ENCODE results near the gene DNHD1.
A peak's percentile ranks its signal among the peaks of the same experiment; 100 is the strongest.

Gene DNHD1

DNA sequence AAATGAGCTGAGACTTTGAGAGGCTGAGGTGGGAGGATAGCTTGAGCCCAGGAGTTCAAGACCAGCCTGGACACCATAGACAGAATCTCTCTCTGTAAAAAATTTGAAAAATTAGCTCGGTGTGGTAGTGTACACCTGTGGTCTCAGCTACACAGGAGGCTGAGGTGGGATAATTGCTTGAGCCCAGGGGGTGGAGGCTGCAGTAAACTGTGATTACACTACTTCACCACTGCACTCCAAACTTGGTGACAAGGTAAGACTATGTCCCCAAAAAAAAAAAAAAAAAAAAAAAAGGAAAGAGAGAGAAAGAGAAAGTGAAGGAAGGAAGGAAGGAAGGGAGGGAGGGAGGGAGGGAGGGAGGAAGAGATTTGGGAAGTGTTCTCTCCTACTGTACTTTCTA lies 81.1 kb downstream of the DNHD1 start:
- H3K9ac ChIP-seq (ENCODE audit: low read length) = no peak overlapping the region
- H3K36me3 ChIP-seq (ENCODE audit: control insufficient read depth, insufficient read depth, low read length) = no peaks in the 10 kb centered on the region
- no peaks in the 10 kb centered on the region for H3K9me3 ChIP-seq (ENCODE audit: control insufficient read depth, insufficient read depth, low read depth, low read length)
- no peak overlapping the region for H3K27ac ChIP-seq (ENCODE audit: low read depth, low read length)
- H3K4me3 ChIP-seq (ENCODE audit: low read depth, low read length) = no peak overlapping the region
- no peaks in the 10 kb centered on the region for H3K27me3 ChIP-seq (ENCODE audit: control insufficient read depth, insufficient read depth, low read length)
- H3K4me1 ChIP-seq (ENCODE audit: control insufficient read depth, insufficient read depth, low read length) = no peaks in the 10 kb centered on the region

DNA sequence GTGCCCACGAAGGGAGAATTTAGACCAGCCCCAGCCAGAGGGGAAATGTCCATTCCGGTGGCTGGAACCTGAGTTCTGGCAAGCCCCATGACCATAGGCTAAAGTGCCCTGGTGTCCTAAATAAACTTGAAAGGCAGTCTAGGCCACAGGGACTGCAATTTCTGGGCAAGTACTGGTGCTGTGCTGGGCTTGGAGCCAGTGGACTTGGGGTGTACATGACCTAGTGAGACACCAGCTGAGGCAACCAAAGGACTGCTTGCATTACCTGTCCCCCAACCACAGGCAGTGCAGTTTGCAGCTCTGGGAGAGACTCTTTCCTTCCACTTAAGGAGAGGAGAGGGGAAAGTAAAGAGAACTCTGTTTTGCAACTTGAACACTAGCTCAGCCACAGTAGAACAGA lies 82.6 kb downstream of the DNHD1 start:
- H3K9ac ChIP-seq (ENCODE audit: low read length) = no peak overlapping the region
- H3K4me3 ChIP-seq (ENCODE audit: low read depth, low read length) = no peak overlapping the region
- H3K9me3 ChIP-seq (ENCODE audit: control insufficient read depth, insufficient read depth, low read depth, low read length) = peaks cover 9% of the 10 kb centered on the region; the same call in 1 of the 2 replicates
- H3K27me3 ChIP-seq (ENCODE audit: control insufficient read depth, insufficient read depth, low read length) = no peaks in the 10 kb centered on the region
- H3K36me3 ChIP-seq (ENCODE audit: control insufficient read depth, insufficient read depth, low read length) = no peaks in the 10 kb centered on the region
- no peak overlapping the region for H3K27ac ChIP-seq (ENCODE audit: low read depth, low read length)
- H3K4me1 ChIP-seq (ENCODE audit: control insufficient read depth, insufficient read depth, low read length) = no peaks in the 10 kb centered on the region

GRCh38 chr11:6583584-6583983 lies 86.5 kb downstream of the DNHD1 start:
- H3K27me3 ChIP-seq (ENCODE audit: control insufficient read depth, insufficient read depth, low read length) = no peaks in the 10 kb centered on the region

DNA sequence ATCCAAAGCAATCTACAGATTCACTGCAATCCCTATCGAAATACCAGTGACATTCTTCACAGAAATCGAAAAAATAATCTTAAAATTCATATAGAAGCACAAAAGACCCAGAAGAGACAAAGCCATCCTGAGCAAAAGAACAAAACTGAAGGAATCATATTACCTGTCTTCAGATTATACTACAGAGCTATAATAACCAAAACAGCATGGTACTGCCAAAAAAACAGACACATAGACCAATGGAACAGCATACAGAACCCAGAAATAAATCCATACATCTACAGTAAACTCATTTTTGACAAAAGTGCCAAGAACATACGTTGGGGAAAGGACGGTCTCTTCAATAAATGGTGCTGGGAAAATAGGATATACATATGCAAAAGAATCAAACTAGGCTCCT lies 87.4 kb downstream of the DNHD1 start:
- Histone ChIP-seq H3K36me3 (ENCODE audit: control insufficient read depth, insufficient read depth, low read length) (no peaks in the 10 kb centered on the region), H3K27me3 (ENCODE audit: control insufficient read depth, insufficient read depth, low read length) (no peaks in the 10 kb centered on the region), H3K9ac (ENCODE audit: low read length) (no peak overlapping the region), H3K27ac (ENCODE audit: low read depth, low read length) (no peak overlapping the region), H3K9me3 (ENCODE audit: control insufficient read depth, insufficient read depth, low read depth, low read length) (peaks cover 13% of the 10 kb centered on the region), H3K4me1 (ENCODE audit: control insufficient read depth, insufficient read depth, low read length) (peaks cover 4% of the 10 kb centered on the region), H3K4me3 (ENCODE audit: low read depth, low read length) (no peak overlapping the region)

More at GRCh38 chr11:6583584-6583983, 86.5 kb downstream of the DNHD1 start:
- Histone ChIP-seq H3K36me3 (ENCODE audit: control insufficient read depth, insufficient read depth, low read length) (no peaks in the 10 kb centered on the region), H3K4me3 (ENCODE audit: low read depth, low read length) (no peak overlapping the region), H3K4me1 (ENCODE audit: control insufficient read depth, insufficient read depth, low read length) (peaks cover 4% of the 10 kb centered on the region), H3K9me3 (ENCODE audit: control insufficient read depth, insufficient read depth, low read depth, low read length) (peaks cover 13% of the 10 kb centered on the region), H3K9ac (ENCODE audit: low read length) (no peak overlapping the region), H3K27ac (ENCODE audit: low read depth, low read length) (no peak overlapping the region)

DNA sequence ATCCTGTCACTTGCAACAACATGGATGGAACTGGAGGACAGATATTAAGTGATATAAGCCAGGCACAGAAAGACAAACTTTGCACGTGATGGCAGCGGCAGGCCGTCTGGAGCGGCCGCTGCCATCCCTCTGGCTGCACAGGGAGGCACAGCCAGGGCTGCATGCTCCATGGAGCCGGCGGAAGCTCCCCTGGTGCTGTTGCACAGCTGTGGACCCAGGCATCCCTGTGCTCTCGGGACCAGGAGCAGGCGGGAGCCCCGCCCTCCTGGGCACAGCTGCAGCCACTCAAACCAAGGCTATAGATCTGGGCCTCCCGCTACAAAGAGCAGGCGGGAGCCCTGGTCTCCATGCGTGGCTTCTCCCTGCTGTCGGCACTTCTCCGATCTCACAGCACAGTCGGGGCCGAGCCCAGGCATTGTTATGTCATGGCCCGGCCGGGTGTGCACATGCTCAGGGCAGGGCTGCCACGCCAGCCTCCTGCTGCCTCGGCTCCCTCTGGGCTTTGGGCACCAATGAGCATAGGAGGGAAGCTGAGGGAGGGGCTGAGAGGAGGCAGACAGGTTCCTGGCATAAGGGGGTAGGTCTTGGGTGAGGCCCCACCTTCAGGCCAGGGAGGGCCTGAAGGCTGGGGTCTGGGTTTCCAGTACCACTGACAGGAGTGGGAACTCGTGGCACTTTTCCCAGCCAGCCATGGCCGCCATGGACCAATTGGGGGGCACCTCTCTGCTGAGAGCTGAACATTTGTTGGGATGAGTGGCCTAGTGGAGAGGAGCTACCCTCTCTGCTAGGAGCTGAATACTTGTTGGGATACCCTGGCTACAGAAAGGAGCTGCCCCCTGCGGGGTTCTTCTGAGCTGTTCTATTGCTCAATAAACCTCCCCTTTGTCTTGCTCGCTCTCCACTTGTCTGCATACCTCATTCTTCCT lies 89.6 kb downstream of the DNHD1 start:
- Histone ChIP-seq H3K4me1 (ENCODE audit: control insufficient read depth, insufficient read depth, low read length) (peaks cover 4% of the 10 kb centered on the region), H3K9me3 (ENCODE audit: control insufficient read depth, insufficient read depth, low read depth, low read length) (peaks cover 13% of the 10 kb centered on the region), H3K4me3 (ENCODE audit: low read depth, low read length) (peak overlapping the region; percentile 30), H3K27me3 (ENCODE audit: control insufficient read depth, insufficient read depth, low read length) (no peaks in the 10 kb centered on the region), H3K9ac (ENCODE audit: low read length) (no peak overlapping the region), H3K27ac (ENCODE audit: low read depth, low read length) (no peak overlapping the region), H3K36me3 (ENCODE audit: control insufficient read depth, insufficient read depth, low read length) (no peaks in the 10 kb centered on the region)

DNA sequence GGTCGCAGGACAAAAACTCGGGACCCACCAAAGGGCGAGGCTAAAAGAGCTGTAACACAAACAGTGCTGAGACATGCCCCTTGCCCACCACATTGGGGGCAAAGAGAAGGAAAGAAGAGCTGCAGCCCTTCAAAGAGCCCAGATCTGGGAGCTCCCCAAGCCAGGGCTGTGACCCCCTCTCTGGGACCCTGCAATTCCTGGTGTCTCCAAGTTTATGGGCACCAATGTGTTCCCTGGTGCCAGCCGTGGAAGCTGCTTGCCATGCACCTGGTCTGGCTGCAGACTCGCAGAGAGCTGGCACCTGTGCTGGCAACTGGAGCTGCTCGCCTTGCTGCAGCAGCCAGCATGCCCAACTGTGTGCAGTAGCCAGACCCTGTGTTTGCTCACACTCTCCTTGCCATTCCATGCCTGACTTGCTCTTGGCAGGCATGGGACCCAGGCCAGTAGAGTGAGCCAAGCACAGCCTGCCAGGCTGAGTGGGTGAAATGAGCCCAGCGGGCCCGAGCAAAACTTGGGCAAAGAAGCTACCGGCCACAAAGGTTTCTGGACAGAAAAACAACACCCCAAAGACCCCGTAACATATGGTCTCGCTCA lies 90.4 kb downstream of the DNHD1 start:
- H3K27ac ChIP-seq (ENCODE audit: low read depth, low read length) = no peak overlapping the region
- peaks cover 13% of the 10 kb centered on the region for H3K9me3 ChIP-seq (ENCODE audit: control insufficient read depth, insufficient read depth, low read depth, low read length)
- H3K4me1 ChIP-seq (ENCODE audit: control insufficient read depth, insufficient read depth, low read length) = peaks cover 4% of the 10 kb centered on the region

DNA sequence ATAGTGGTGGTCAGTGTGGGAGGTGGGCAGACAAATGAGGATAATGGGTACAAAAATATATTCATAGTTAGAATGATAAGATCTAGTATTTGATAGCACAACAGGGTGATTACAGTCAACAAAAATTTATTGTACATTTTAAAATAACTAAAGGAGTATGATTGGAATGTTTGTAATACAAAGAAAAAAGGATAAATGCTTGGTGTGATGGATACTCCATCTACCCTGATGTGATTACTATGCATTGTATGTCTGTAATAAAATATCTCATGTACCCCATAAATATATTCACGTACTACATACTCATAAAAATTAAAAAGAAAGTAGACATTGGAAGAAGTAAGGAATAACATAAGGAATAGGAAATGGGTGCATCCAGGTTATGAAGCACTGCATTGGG lies 90.9 kb downstream of the DNHD1 start:
- no peaks in the 10 kb centered on the region for H3K36me3 ChIP-seq (ENCODE audit: control insufficient read depth, insufficient read depth, low read length)

More for the DNA sequence above, 90.4 kb downstream of the DNHD1 start:
- Histone ChIP-seq H3K9ac (ENCODE audit: low read length) (no peak overlapping the region), H3K36me3 (ENCODE audit: control insufficient read depth, insufficient read depth, low read length) (no peaks in the 10 kb centered on the region), H3K27me3 (ENCODE audit: control insufficient read depth, insufficient read depth, low read length) (no peaks in the 10 kb centered on the region), H3K4me3 (ENCODE audit: low read depth, low read length) (no peak overlapping the region)

GRCh38 chr11:6594142-6594768 lies 97.2 kb downstream of the DNHD1 start:
- Histone ChIP-seq H3K4me3 (ENCODE audit: low read depth, low read length) (no peak overlapping the region), H3K9ac (ENCODE audit: low read length) (no peak overlapping the region), H3K36me3 (ENCODE audit: control insufficient read depth, insufficient read depth, low read length) (peaks cover 20% of the 10 kb centered on the region), H3K27ac (ENCODE audit: low read depth, low read length) (no peak overlapping the region), H3K9me3 (ENCODE audit: control insufficient read depth, insufficient read depth, low read depth, low read length) (no peaks in the 10 kb centered on the region), H3K4me1 (ENCODE audit: control insufficient read depth, insufficient read depth, low read length) (no peaks in the 10 kb centered on the region), H3K27me3 (ENCODE audit: control insufficient read depth, insufficient read depth, low read length) (no peaks in the 10 kb centered on the region)

More for the DNA sequence above, 90.9 kb downstream of the DNHD1 start:
- Histone ChIP-seq H3K27me3 (ENCODE audit: control insufficient read depth, insufficient read depth, low read length) (no peaks in the 10 kb centered on the region), H3K9ac (ENCODE audit: low read length) (no peak overlapping the region), H3K4me3 (ENCODE audit: low read depth, low read length) (no peak overlapping the region), H3K9me3 (ENCODE audit: control insufficient read depth, insufficient read depth, low read depth, low read length) (peaks cover 13% of the 10 kb centered on the region), H3K4me1 (ENCODE audit: control insufficient read depth, insufficient read depth, low read length) (peaks cover 4% of the 10 kb centered on the region), H3K27ac (ENCODE audit: low read depth, low read length) (no peak overlapping the region)

GRCh38 chr11:6596239-6596877 lies 99.3 kb downstream of the DNHD1 start:
- Histone ChIP-seq H3K36me3 (ENCODE audit: control insufficient read depth, insufficient read depth, low read length) (peaks cover 41% of the 10 kb centered on the region), H3K27me3 (ENCODE audit: control insufficient read depth, insufficient read depth, low read length) (no peaks in the 10 kb centered on the region), H3K9ac (ENCODE audit: low read length) (no peak overlapping the region), H3K9me3 (ENCODE audit: control insufficient read depth, insufficient read depth, low read depth, low read length) (no peaks in the 10 kb centered on the region), H3K4me3 (ENCODE audit: low read depth, low read length) (no peak overlapping the region), H3K27ac (ENCODE audit: low read depth, low read length) (no peak overlapping the region), H3K4me1 (ENCODE audit: control insufficient read depth, insufficient read depth, low read length) (no peaks in the 10 kb centered on the region)

- Histone ChIP-seq H3K9ac (ENCODE audit: low read length) (no peak overlapping the region), H3K4me3 (ENCODE audit: low read depth, low read length) (no peak overlapping the region), H3K27ac (ENCODE audit: low read depth, low read length) (no peak overlapping the region), H3K27me3 (ENCODE audit: control insufficient read depth, insufficient read depth, low read length) (no peaks in the 10 kb centered on the region), H3K9me3 (ENCODE audit: control insufficient read depth, insufficient read depth, low read depth, low read length) (no peaks in the 10 kb centered on the region), H3K4me1 (ENCODE audit: control insufficient read depth, insufficient read depth, low read length) (peaks cover 6% of the 10 kb centered on the region), H3K36me3 (ENCODE audit: control insufficient read depth, insufficient read depth, low read length) (peaks cover 45% of the 10 kb centered on the region)
Measured at GRCh38 chr11:6598555-6598954, 101.5 kb downstream of the DNHD1 start.
